NCI-H2029 treated with DMSO at 0.1 percent for 48 hours (cell line): Measurements from ENCODE around the gene CCDC8.
"Not testable (repeated sequence)": the region's sequence is repeated elsewhere in the genome, so short reads cannot be mapped to it uniquely, and the experiment has no call there.

Source experiments
- DNase-seq: peaks from one replicate; lab custom pipeline; 2025; lab: John Stamatoyannopoulos, UW

CCDC8 gene, protein sequence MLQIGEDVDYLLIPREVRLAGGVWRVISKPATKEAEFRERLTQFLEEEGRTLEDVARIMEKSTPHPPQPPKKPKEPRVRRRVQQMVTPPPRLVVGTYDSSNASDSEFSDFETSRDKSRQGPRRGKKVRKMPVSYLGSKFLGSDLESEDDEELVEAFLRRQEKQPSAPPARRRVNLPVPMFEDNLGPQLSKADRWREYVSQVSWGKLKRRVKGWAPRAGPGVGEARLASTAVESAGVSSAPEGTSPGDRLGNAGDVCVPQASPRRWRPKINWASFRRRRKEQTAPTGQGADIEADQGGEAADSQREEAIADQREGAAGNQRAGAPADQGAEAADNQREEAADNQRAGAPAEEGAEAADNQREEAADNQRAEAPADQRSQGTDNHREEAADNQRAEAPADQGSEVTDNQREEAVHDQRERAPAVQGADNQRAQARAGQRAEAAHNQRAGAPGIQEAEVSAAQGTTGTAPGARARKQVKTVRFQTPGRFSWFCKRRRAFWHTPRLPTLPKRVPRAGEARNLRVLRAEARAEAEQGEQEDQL

DNA sequence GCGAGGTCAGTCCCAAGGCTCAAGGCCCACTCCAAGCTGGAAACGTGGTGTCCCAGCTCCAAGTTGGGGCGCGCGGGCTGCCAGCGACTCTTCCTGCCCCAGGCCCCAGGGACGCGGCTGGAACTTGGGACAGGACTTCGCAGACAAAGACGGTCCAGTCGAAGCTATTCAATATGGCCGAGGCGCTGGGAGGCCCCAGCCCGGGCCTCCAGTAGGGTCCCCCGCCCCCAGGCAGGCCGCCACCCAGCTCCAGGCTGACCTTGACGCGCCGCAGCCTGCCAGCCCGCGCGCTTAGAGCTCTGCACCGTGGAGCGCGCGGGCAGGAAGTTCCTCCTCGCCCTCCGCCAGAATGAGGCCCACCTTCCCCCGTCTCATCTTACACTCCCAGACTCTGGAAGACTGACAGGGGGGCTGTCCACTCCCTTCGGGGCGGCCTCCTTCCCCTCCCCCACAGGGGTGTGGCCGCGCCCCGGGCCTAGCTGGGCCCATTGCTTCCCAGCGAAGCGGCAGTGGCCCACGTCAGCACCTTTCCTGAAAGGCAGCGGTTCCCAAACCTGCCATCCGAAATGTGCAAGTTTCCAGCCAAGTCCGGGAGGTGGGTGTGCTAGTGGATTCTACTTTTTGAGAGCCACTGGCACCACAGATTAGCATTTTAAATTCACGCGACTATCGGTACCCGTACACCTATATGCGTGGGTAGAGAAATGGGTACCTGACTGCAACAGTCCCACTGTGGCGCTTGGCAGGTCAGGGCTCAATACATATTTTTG lies at the start of gene CCDC8:
CCDC8 (minus strand) TSS at position 303 of the 770 bp plus-strand sequence. CDS start 754 bp downstream, outside the sequence.
- no peak for DNase-seq

DNA sequence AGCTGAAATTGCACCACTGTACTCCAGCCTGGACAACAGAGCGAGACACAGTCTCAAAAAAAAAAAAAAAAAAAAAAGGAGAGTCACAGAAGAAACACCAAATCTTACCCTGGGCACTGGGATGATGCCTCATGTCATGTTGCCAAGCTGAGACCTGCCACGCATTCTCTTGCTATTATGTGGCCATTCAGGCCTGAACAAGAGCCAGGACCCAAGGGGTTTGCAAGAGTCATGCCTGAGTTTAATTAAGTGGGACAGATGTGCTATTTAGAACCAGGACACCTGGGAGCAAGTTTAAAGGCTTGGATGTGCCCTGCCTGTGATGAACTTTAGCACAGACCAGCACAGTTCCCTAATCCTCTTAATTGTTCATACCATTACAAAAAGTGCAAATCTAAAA lies 48.2 kb upstream of the CCDC8 start:
- no peak for DNase-seq

DNA sequence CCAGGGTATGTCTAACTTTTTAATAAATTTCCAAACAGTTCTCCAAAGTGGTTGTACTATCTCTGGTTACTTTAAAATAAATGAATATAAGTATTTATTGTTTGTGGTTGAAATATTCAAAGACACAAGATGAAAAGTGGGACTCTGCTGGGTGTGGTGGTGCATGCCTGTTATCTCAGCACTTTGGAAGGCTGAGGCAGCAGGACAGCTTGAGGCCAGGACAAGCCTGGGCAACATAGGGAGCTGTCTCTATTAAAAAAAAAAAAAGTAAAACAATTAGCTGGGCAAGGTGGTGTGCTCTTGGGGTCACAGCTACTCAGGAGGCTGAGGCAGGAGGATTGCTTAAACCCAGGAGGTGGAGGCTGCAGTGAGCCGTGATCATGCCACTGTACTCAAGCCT lies 47.6 kb upstream of the CCDC8 start:
- no peak for DNase-seq

DNA sequence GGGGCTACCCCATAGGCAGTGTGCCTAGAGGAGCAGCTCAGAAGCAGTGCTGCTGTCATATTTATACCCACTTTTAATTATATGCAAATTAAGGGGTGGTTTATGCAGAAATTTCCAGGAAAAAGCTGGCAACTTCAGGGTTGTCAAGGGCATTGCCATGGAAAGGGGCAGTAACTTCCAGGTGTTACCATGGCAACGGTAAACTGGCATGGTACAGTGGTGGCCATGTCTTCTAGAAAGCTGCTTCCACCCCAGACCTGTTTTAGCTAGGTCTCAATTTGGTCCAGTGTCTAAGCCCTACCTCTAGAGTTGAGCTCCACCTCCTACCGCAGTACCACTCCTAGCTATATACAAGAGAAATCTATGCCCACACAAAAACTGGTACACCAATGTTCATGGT lies 46.7 kb upstream of the CCDC8 start:
- DNase-seq: no peak

DNA sequence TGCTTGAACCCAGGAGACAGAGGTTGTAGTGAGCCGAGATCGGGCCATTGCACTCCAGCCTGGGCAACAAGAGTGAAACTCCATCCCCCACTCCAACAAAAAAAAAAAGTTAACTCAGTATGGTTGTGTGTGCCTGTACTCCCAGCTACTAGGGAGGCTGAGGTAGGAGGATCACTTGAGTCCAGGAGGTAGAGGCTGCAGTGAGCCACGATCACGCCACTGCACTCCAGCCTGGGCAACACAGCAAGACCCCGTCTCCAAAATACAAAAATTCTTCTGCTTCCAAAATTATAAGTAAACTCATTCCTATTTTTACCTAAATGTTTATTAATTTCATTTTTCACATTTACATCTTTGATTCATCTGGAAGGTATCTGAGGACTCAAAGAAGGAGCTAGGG lies 43.6 kb upstream of the CCDC8 start:
- no peak for DNase-seq

DNA sequence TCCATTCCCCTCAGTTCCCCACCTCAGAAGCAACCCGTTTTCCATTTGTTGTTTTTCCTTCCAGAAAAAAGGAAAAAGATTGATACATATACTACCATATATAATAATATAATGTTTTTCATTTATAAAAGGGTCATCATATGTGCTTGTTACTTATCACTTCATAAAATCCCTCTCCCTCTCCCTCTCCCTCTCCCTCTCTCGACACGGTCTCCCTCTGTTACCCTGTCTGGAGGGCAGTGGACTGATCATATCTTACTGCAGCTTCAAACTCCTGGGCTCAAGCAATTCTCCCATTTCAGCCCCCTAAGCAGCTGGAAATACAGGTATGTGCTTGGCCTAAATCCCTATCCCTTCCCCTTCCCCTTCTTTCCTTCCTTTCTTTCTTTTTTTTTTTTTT lies 40.9 kb upstream of the CCDC8 start:
- no peak for DNase-seq

DNA sequence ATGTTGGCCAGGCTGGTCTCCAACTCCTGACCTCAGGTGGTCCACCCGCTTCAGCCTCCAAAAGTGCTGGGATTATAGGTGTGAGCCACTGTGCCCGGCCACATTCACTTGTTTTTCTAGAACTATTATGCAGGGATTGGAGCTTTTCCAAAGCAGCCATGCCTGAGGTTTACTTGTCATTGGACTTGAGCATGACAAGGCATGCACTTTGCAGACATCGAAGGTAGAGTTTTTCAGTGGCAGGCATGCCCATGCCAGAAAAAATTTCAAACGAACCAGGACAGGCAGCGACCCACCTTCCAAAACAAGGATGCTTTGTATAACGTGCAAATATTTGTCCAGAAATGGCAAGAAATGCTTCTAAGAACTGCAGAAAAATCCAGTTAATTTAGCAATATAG lies 40.3 kb upstream of the CCDC8 start:
- no peak for DNase-seq

DNA sequence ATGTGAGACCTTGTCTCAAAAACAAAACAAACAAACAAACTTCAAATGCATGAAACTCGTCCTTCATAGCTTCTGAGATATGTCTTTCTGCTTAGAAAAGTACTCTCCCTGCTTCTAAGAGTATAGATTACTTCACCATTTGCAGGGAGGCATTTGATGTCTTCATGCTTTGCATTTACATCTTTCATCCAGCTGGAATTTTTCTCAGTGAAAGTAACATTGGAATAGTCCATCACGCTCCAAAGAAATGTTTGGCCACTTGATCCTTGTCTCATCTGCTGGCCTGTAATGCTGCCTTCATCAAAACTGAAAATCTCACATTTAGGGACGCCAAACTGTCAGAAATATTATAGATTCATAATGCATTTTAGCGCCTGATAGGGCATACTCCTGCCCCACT lies 38.8 kb upstream of the CCDC8 start:
- DNase-seq: no peak

DNA sequence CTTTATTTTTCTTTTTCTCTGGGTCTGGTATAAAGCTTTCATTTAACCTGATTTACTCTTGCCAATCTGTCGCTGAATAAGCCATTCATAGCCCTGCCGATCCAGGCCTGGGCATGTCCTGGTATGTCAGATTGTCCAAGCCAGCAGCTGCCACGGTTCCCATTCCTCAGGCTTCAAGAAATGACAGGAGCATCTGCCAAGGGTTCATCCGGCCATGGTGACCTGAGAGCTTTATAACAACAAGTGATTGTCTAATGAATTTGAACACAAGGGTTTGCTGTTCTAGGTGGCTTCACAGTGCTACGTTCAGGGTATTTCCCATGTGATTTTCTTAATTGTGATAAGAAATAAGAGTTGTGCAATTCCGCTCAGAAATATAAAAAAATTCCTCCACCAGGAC lies 38.0 kb upstream of the CCDC8 start:
- DNase-seq: no peak

DNA sequence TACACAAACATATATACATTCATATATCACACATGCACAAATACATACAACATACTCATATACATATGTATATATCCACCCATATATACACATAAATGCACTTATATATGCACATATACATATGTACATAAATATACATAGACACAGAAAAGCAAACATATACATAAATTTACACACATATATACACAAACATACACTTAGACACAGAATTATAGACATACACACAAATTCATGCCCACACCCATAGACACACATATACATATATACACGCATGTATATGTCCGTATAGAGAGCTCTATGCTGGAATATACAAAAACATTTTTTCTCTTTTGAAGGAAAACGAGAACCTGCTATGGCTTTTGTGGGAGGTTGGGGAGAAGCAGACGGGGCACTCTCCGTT lies 37.4 kb upstream of the CCDC8 start:
- no peak for DNase-seq

DNA sequence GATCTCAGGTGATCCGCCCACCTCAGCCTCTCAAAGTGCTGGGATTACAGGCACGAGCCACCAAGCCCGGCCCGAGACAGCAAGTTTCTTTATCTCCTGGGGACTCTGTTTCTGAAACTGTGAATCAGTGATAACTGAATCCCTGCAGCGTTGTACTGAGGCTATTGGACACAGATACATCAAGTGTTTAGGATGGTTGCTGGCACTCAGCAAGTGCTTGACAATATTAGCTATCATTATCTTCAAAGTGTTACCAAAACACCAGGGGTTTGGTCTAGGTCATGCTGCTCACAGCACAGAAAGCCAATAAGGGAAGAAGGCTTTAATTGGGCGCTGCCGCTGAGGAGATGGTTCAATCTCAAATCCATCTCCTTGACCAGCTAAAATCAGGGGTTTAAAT lies 35.9 kb upstream of the CCDC8 start:
- DNase-seq: no peak

DNA sequence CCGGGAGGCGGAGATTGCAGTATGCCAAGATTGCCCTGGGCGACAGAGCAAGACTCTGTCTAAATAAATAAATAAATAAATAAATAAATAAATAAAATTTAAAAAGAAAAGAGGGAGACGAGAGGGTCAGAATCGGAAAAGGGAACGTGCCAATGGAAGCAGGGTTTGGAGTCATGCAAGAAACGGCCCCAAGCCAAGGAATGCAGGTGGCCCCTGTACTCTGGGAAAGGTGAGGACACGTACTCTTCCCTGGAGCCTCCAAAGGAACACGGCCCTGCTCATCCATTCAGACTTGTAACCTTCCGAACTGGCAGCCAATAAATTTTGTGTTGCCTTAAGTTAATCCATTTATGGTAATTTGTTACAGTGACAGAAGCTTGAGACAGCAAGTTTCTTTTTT lies 35.2 kb upstream of the CCDC8 start:
- no peak for DNase-seq

DNA sequence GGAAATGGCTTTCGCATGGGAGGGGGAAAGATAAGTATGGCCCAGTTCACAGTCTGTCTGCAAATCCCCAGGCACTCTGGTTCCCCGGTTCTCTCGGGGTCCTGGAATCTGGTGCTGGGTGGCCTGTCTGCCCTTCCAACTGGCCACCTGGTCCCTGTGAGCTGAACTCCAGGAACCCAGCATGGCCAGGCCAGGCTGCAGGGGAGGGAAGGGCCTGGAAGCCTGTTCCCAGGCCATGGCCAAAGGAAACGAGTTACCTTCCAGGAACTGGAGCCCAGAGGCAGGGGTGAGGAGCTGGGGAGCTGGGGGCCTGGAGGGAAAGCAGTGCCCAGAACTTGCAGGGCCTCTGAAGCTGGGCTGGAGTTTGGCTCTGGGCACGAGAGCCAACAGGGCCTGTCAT lies 34.5 kb upstream of the CCDC8 start:
- no peak for DNase-seq

DNA sequence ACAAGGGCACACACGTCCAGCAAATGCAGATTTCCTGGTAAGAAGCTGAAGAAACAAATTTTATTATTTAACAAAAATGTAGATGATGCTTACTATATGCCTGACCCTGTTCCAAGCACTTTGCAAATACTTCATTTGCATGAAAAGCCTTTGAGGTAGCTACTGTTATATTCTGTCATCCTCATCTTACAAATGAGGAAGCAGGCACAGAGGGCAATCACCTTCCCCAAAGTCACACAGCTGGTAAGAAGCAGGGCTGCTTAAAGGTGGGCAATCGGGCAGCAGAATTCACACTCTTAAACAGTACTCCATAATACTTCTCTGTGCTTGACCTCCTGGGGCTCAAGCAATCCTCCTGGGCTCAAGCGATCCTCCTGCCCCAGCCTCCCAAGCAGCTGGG lies 33.6 kb upstream of the CCDC8 start:
- no peak for DNase-seq

DNA sequence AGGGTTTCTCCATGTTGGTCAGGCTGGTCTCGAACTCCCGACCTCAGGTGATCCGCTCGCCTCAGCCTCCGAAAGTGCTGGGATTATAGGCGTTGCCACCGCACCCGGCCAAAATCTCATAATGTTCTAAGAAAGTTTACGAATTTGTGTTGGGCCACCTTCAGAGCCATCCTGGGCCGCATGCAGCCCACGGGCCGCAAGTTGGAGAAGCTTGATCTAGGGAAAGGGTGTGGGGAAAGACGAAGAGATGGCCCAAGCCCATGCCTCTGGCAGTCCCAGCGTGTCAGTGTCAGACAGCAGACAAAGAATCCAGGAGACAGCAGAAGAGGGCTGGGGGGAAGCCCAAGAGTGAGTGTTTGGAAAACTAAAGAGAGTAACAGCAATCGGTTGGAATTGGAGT lies 32.7 kb upstream of the CCDC8 start:
- no peak for DNase-seq

DNA sequence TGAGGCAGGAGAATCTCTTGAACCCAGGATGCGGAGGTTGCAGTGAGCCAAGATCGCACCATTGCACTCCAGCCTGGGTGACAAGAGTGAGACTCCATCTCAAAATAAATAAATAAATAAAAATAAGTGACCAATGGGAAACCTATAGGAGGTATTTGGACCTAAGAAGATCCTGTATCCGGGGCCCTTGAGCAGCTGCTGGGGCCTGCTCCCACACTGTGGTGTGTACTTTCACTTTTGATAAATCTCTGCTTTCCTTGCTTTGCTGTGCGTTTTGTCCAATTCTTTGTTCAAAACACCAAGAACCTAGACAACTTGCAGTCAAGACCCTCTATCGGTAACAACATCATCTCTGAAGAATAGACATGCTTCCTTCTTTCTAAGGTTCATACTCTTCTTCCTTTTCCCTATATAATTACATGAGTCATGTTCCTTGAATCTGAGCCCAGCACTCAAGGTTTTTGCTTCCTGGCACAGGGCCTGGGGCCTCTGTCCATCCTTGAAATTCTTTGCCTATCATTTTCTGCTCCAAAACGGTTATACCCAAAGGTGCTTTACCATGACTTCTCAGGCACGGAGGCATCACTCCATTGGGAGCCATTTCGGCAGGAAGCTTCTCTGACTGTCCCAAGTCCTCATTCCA lies 29.6 kb upstream of the CCDC8 start:
- DNase-seq: no peak

DNA sequence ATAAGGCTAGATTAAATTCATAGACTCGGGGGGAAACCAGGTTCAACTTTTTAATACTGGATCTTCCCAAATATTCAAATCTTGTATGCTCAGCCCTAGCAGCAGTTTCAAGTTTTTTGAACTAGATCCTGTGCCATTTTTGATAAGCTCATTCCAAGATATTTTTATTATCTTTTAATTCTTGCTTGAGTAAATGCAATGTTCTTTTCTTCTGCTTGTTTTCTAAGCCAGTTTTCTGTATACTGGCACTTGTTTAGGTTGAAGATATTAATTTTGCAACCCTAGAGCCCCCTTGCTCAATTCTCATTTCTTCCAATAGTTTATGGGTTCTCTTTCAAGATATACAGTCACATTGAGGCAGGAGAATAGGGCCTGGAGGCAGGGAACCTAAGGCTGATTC lies 28.5 kb upstream of the CCDC8 start:
- no peak for DNase-seq

DNA sequence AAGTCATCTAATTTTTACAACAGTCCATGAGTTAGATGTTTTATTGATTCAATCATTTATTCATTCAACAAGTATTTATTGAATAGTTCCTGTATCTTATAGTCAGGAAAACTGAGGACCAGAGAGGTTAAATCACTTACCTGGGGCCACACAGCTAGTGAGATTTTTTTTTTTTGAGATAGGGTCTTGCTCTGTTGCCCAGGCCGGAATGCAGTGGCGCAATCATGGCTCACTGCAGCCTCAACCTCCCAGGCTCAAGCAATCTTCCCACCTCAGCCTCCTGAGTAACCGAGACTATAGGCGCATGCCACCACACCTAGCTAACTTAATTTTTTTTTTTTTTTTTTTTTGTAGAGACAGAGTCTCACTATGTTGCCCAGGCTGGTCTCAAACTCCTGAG lies 22.3 kb upstream of the CCDC8 start:
- not testable (repeated sequence) for DNase-seq

DNA sequence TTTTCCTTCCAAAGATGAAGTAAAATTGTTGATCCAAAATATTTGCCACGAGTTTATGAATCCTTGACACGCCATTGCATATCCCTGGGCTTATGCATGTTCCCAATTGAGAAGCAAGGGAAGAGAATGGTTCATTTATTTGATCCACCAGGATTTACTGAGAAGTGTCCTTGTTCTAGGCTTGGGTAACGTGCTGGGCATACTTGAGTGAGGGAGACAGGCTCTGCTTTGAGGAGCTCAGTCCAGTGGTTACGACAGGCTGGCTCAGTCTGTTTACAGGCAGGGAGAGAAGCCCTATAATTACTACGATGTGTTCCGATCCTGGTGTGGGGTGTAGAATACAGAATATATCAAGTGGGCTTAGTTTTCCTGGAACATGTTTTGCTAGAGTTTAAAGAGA lies 21.6 kb upstream of the CCDC8 start:
- DNase-seq: no peak

DNA sequence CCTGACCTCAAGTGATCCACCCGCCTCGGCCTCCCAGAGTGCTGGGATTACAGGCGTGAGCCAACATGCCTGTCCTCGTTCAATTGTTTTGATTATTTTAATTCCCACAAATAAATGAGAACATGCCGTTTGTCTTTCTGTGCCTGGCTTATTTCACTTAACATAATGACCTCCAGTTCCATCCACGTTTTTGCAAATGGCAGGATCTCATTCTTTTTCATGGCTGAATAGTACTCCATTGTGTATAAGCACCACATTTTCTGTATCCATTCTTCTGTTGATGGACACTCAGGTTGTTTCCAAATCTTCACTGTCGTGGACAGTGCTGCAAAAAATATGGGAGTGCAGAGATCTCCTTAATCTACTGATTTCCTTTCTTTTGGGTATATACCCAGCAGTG lies 20.1 kb upstream of the CCDC8 start:
- not testable (repeated sequence) for DNase-seq

DNA sequence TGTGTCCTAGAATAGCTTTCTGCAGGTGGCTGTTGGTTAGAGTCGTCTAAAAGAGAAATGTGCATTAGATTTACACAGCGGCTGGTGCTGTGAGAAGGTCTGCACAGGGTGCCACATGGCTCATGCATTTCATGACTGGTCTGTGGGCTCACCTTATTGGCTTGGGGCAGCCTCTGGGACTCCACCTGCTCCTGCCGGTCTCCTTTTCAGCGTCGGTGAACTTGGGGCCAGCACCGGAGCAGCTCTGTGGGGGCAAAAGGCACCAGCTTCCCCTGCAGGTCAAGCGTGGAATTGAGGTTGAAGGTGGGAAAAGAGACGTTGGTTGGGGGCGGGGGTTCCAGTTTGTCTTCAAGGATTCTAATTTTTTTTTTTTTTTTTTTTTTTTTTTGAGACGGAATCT lies 18.5 kb upstream of the CCDC8 start:
- DNase-seq: no peak

DNA sequence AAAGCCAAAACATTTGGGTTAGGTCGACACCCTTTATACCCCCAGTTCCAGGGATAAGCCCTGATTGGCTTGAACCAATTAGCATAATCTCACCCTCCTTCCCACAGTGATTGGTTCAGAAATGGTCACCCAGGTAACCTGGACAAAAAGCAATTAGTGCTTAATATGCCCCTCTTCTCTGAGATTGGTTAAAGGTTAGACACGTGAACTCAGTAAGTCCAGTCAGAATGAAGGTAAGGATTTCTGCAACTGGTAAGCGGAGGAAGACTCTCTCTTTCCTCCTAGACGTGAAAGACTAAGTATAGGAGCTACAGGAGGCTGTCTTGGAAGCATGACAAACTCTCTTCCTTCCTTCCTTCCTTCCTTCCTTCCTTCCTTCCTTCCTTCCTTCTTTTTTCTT lies 16.6 kb upstream of the CCDC8 start:
- no peak for DNase-seq
